K562 (cell line): ENCODE measurements around the gene SNAPC2. TPM values are rescaled to one million over a fixed set of nuclear protein-coding genes. Genes with fewer than 3 reads are reported as not detected.

Experiments used
- CSDE1 ChIP-seq, 2 experiments: fragments of 450-650 bp; IDR thresholded peaks; 2 replicates each; pipeline ENCODE4 v1.6.1; 2016; ENCODE audit warnings: mild to moderate bottlenecking in 1 of 2
- GATAD2A ChIP-seq: fragments of 450-650 bp; IDR thresholded peaks from 2 replicates; pipeline ENCODE4 v1.6.1; 2017
- HIVEP1 ChIP-seq: fragments of 250-450 bp; sonication (Bioruptor Pico); IDR thresholded peaks from 2 replicates; pipeline ENCODE4 v1.4.0; 2020; ENCODE audit warnings: mild to moderate bottlenecking
- KAT8 ChIP-seq: fragments of 450-650 bp; IDR thresholded peaks from 2 replicates; pipeline ENCODE4 v1.6.1; 2016; ENCODE audit warnings: low read depth, mild to moderate bottlenecking
- KDM5B ChIP-seq: fragments of 200-600 bp; sonication (generic); IDR thresholded peaks from 2 replicates; pipeline ENCODE4 v1.6.1; 2012; ENCODE audit warnings: low read depth, mild to moderate bottlenecking, moderate library complexity, low read length, control low read depth, inconsistent platforms; ENCODE audit not compliant: insufficient replicate concordance
- L3MBTL2 ChIP-seq: fragments of 450-650 bp; IDR thresholded peaks from 2 replicates; pipeline ENCODE4 v1.6.1; 2016; ENCODE audit warnings: mild to moderate bottlenecking, moderate library complexity
- MTA2 ChIP-seq: fragments of 450-650 bp; IDR thresholded peaks from 2 replicates; pipeline ENCODE4 v1.6.1; 2016; ENCODE audit warnings: low read depth
- MTA3 ChIP-seq: fragments of 450-650 bp; formaldehyde crosslinking; IDR thresholded peaks from 2 replicates; pipeline ENCODE4 v1.6.1; 2017; ENCODE audit warnings: mild to moderate bottlenecking, borderline replicate concordance
- MXI1 ChIP-seq: IDR thresholded peaks from 2 replicates; pipeline ENCODE4 v1.6.1; 2011; ENCODE audit warnings: low read depth, mild to moderate bottlenecking, improper control_type of control experiment, low read length
- SAP30 ChIP-seq: fragments of 200-600 bp; sonication (generic); IDR thresholded peaks from 2 replicates; pipeline ENCODE4 v1.6.1; 2012; ENCODE audit warnings: borderline replicate concordance, low read depth, mild to moderate bottlenecking, moderate library complexity, low read length, control low read depth, inconsistent platforms; ENCODE audit not compliant: insufficient read depth, poor library complexity, severe bottlenecking
- TRIM28 ChIP-seq: fragments of 450-650 bp; IDR thresholded peaks from 2 replicates; pipeline ENCODE4 v1.6.1; 2017
- ZNF282 ChIP-seq: sonication (generic); formaldehyde crosslinking; IDR thresholded peaks from 2 replicates; pipeline ENCODE4 v1.8.1; 2023; ENCODE audit warnings: missing genetic modification reagents
- ZNF644 ChIP-seq: fragments of 200-800 bp; sonication (Bioruptor generic); IDR thresholded peaks from 2 replicates; pipeline ENCODE4 v1.6.1; 2016; ENCODE audit warnings: low read depth, missing genetic modification characterization, missing compliant biosample characterization
- polyA plus RNA-seq, 8 experiments: library from polyadenylated mRNA; depleted of rRNA in 4 of 8; stranded (reverse) in 5 of 8; unstranded in 3 of 8; fragments of >200 nt; fragmentation: Nextera tagmentation in 2 of 8; fragmentation: Illumina TruSeq in 1 of 8; extraction: Ambion mirVana in 2 of 8; extraction: Trizol in 1 of 8; gene quantifications; 2 replicates each; pipeline versions ENCODE4 v1.2.1 to v1.2.3, GENCODE V29; 2011 to 2014; ENCODE audit warnings: inconsistent platforms in 1 of 8, missing spikeins in 1 of 8
- total RNA-seq, 7 experiments: library from RNA; depleted of rRNA in 6 of 7; stranded (reverse); fragments of >200 nt in 6 of 7; fragmentation: Illumina TruSeq in 2 of 7; extraction: Trizol in 2 of 7; gene quantifications; 2 replicates each; pipeline versions ENCODE4 v1.2.1 to v1.2.3, GENCODE V29; 2011 to 2021; ENCODE audit warnings: low replicate concordance in 1 of 7
- TF ChIP-seq, protein P1 (sequence below): sonication (generic); formaldehyde crosslinking; IDR thresholded peaks from 2 replicates; pipeline ENCODE4 v1.8.0; 2022; ENCODE audit warnings: mild to moderate bottlenecking, missing genetic modification reagents
- TF ChIP-seq, protein P2 (sequence below): fragments of 450-650 bp; formaldehyde crosslinking; IDR thresholded peaks from 2 replicates; pipeline ENCODE4 v1.4.0; 2022; ENCODE audit warnings: missing genetic modification characterization
- TF ChIP-seq, protein P3 (sequence below): sonication (generic); formaldehyde crosslinking; IDR thresholded peaks from 2 replicates; pipeline ENCODE4 v1.8.1; 2023; ENCODE audit warnings: mild to moderate bottlenecking, missing genetic modification reagents
- TF ChIP-seq, protein P4 (sequence below): fragments of 250-450 bp; sonication (Bioruptor Pico); IDR thresholded peaks from 2 replicates; pipeline ENCODE4 v1.4.0; 2020; ENCODE audit warnings: mild to moderate bottlenecking, moderate library complexity, borderline replicate concordance
- TF ChIP-seq, protein P5 (sequence below), 3 experiments: IDR thresholded peaks in 2 of 3; conservative IDR thresholded peaks in 1 of 3; 2 replicates each; pipeline ENCODE4 v1.5.1; 2011 to 2012; ENCODE audit warnings: low read length in 3 of 3, mild to moderate bottlenecking in 3 of 3, control low read depth in 2 of 3, improper control_type of control experiment in 1 of 3, inconsistent platforms in 1 of 3, low read depth in 1 of 3, mixed read lengths in 1 of 3, moderate library complexity in 1 of 3; ENCODE audit not compliant: insufficient read depth in 2 of 3

The SNAPC2 gene
- total and polyA plus RNA-seq, 9 of the 15 experiments (the other 6 are each of a cell fraction or from before 2014, with no cell fraction given) = 0.59 to 45.1 (median 15.3) TPM

DNA sequence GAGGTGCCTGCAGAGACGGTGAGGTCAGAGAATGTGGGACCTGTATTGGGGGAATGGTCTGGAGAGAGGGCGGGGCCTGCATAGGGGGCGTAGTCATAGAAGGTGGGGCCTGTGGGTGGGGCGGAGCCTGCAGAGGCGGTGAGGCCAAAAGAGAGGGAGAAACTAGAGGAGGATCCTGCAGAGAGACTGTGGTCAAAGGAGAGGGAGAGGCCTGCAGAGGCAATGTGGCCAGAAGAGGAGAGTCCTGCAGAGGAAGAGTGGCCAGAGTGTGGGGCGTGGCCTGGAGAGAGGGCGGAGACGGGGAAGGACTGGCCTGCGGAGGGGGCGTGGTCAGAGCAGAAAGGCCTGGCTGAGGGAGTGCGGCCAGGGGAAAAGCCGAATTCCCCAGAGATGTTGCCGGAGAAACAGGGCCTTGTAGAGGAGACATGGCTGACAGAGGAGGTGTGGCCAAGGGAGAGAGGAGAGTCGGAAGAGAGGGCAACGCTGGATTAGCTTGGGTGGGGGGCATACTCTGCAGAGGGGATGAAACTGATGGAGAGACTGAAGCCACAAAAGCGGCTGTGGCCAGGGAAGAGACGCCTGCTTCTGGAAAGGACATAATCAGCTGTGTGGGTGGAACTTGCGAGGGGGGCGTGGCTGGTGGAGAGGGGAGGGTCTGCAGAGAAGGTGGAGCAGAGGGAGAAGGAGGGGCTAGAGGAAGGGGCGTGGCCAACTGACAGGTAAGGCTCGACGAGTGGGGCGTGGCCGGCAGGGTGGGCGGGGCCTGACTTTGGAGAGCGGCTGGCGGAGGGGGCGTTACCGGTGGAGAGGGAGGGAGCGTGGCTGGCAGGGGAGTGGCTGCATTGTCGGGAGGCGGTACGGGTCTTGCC, 48.5 kb upstream of the SNAPC2 start (continued):
- TF ChIP-seq KDM5B (no peak), MTA2 (no peak), L3MBTL2 (no peak), KAT8 (no peak), HIVEP1 (CRISPR knock-in tag) (no peak), ZNF644 (no peak), SAP30 (peak; percentile 63), ZNF282 (CRISPR knock-in tag) (no peak), MXI1 (no peak), GATAD2A (no peak), CSDE1 (IDR thresholded peaks at IDR 0.05) (no peak), TRIM28 (no peak), MTA3 (no peak)
- TF ChIP-seq, protein P1, sequence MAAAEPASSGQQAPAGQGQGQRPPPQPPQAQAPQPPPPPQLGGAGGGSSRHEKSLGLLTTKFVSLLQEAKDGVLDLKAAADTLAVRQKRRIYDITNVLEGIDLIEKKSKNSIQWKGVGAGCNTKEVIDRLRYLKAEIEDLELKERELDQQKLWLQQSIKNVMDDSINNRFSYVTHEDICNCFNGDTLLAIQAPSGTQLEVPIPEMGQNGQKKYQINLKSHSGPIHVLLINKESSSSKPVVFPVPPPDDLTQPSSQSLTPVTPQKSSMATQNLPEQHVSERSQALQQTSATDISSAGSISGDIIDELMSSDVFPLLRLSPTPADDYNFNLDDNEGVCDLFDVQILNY (CRISPR knock-in tag) = no peak
- TF ChIP-seq, protein P2, sequence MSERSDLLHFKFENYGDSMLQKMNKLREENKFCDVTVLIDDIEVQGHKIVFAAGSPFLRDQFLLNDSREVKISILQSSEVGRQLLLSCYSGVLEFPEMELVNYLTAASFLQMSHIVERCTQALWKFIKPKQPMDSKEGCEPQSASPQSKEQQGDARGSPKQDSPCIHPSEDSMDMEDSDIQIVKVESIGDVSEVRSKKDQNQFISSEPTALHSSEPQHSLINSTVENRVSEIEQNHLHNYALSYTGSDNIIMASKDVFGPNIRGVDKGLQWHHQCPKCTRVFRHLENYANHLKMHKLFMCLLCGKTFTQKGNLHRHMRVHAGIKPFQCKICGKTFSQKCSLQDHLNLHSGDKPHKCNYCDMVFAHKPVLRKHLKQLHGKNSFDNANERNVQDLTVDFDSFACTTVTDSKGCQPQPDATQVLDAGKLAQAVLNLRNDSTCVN = peak; percentile 18; the same call in 1 of the 2 replicates
- TF ChIP-seq, protein P3, sequence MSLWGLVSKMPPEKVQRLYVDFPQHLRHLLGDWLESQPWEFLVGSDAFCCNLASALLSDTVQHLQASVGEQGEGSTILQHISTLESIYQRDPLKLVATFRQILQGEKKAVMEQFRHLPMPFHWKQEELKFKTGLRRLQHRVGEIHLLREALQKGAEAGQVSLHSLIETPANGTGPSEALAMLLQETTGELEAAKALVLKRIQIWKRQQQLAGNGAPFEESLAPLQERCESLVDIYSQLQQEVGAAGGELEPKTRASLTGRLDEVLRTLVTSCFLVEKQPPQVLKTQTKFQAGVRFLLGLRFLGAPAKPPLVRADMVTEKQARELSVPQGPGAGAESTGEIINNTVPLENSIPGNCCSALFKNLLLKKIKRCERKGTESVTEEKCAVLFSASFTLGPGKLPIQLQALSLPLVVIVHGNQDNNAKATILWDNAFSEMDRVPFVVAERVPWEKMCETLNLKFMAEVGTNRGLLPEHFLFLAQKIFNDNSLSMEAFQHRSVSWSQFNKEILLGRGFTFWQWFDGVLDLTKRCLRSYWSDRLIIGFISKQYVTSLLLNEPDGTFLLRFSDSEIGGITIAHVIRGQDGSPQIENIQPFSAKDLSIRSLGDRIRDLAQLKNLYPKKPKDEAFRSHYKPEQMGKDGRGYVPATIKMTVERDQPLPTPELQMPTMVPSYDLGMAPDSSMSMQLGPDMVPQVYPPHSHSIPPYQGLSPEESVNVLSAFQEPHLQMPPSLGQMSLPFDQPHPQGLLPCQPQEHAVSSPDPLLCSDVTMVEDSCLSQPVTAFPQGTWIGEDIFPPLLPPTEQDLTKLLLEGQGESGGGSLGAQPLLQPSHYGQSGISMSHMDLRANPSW = no peak
- TF ChIP-seq, protein P4, sequence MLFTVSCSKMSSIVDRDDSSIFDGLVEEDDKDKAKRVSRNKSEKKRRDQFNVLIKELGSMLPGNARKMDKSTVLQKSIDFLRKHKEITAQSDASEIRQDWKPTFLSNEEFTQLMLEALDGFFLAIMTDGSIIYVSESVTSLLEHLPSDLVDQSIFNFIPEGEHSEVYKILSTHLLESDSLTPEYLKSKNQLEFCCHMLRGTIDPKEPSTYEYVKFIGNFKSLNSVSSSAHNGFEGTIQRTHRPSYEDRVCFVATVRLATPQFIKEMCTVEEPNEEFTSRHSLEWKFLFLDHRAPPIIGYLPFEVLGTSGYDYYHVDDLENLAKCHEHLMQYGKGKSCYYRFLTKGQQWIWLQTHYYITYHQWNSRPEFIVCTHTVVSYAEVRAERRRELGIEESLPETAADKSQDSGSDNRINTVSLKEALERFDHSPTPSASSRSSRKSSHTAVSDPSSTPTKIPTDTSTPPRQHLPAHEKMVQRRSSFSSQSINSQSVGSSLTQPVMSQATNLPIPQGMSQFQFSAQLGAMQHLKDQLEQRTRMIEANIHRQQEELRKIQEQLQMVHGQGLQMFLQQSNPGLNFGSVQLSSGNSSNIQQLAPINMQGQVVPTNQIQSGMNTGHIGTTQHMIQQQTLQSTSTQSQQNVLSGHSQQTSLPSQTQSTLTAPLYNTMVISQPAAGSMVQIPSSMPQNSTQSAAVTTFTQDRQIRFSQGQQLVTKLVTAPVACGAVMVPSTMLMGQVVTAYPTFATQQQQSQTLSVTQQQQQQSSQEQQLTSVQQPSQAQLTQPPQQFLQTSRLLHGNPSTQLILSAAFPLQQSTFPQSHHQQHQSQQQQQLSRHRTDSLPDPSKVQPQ (CRISPR knock-in tag) = no peak
- TF ChIP-seq, protein P5, sequence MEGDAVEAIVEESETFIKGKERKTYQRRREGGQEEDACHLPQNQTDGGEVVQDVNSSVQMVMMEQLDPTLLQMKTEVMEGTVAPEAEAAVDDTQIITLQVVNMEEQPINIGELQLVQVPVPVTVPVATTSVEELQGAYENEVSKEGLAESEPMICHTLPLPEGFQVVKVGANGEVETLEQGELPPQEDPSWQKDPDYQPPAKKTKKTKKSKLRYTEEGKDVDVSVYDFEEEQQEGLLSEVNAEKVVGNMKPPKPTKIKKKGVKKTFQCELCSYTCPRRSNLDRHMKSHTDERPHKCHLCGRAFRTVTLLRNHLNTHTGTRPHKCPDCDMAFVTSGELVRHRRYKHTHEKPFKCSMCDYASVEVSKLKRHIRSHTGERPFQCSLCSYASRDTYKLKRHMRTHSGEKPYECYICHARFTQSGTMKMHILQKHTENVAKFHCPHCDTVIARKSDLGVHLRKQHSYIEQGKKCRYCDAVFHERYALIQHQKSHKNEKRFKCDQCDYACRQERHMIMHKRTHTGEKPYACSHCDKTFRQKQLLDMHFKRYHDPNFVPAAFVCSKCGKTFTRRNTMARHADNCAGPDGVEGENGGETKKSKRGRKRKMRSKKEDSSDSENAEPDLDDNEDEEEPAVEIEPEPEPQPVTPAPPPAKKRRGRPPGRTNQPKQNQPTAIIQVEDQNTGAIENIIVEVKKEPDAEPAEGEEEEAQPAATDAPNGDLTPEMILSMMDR (IDR thresholded peaks at IDR 0.05 in 2 of 3, conservative IDR thresholded peaks at IDR 0.05 in 1 of 3; ENCODE audit: insufficient read depth in 2 of 3, low read depth in 1 of 3, low read length in 3 of 3) = no peak
